ENCODE results near the gene PXDN.
"Not testable (repeated sequence)": the region's sequence is repeated elsewhere in the genome, so short reads cannot be mapped to it uniquely, and the experiment has no call there.

Gene PXDN

DNA sequence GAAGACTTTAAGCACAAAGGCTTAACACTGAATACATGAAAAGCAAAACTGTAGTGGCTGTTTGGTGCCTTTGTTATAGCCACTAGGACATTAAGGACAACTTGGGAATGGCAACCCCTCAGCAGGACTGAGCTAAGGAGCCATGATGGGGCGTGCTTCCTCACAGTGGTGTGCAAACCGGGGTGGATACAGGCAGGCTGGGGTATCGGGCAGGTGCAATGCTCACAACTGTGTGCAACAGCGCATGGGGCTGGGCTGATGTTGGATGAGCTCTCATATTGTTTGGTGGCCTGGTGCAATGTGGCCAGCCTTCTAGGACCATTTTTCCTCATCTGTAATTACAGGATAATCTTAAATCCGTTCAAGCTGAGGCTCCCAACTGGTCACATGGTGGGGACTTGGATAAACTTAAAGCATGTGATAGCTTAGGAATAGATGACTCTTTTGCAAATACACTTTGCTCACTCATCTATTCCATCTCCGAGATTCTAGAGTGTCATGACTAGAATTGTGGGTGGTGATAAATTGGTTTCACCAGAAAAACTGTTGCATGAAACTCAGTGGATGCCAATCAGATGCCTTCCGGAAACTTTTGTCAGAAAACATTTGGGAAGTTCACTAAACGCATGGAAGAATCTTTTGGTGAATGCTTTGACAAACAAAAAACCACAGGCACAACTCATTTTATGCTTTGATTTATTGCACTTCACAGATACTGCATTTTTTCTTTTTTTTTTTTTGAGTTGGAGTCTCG lies 116.5 kb downstream of the PXDN start:
- peak; percentile 66 for DNase-seq

DNA sequence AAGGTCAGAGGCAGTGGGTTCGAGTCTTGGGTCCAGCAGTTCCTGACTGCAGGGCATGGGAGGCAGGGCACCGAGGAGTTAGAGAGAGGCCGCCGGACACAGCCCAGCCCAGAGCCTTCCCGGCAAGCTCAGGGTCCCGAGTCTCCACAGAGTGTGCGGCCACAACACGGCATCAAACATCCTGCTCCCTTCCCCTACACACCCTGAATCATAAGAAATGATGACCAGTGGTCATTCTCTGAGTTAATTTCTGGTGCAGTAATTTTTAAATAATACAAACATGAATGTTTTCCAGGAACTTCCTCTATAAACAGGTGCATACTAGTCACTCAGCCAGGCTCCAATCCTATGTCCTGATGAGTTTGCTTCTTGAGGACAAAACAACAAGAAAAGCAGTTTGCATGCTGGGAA lies 118.0 kb downstream of the PXDN start:
- no peak for DNase-seq

DNA sequence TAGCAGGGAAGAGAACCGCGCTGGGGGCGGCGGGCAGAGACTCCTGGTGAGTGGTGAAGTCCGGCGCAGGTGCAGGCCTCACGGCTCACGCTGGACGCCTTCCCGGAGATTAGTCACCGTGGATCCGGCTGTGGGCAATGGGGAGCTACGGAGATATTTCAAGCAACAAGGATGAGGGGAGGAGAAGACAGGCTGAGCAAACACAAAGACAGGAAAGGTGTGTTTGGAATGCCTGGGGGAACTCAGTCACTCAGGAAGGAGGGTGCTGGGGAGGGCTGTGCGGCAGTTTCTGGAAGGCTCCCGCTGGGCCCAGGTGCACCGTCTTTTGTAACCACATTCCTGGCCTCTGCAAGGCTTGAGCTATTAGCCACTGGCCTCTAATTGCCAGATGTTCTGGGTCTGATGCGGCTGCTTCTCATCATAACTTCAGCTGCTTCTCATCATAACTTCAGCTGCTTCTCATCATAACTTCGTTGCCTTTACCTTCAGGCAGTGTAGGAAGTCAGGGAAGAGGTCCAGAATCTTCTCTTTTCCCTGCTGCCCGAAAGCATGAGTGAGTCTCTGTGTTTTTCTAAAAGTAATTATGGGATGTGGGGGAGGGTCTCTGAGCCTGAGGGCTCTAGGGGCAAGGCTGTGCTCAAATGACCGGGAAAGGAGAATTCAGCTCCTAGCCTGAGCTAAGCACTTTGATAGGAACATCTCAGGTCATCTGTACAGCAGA lies 118.9 kb downstream of the PXDN start:
- peak; percentile 85 for DNase-seq

DNA sequence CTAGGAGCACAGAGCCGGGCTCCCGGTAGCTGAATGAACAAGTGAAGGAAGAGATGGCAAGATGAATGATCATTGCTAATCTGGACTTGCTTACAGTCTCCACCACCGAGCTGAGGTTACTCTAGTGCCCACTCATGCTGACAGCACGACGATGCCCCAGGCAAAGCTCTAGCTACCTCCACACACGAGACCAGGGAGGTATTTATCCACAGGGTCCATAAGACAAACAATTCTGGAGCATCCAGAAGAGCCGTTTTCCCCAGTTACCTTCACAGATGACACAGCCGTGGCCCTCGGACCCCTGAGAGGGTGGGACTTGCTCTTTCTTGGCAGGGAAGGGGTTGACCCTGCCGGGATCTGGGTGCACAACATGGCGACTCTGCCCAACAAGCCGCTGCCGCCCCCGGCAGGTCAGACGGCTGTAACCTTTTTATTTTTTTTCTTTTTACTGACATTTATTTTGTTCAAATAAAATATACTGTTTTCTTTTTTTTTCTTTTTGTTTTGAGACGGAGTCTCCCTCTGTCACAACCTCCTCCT lies 120.3 kb downstream of the PXDN start:
- no peak for DNase-seq

DNA sequence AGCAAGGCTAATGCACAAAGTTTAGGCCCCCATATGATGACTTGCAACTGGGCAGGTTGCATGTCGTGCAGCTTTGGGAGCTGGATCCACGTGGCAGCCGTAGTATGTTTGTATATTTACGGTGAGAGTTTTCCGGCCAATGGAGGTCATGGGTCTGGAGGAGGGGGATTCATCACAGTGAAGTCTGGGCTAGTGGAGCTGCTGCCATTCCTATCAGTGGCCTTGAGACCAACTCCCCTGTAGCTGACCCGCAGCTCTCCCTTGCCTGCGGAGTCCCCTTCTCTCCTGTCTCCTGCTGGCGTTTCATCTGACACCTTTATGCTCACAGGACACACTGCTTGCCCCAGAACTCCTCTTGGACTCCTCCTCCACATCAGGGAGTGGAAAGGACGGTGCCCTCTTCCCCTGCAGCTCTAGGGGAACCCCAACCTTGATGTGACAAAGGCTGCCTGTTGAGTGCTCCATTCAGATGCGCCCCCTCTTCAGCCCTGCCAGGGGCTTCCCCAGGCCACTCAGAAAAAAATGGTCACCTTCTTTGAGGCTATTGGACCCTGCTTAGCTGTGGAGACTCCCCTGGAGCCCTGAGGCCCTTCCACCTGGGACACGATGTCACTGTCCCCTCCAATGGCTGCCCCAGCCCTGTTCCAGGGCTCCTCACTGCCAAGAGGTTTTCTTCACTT lies 121.7 kb downstream of the PXDN start:
- DNase-seq: no peak

DNA sequence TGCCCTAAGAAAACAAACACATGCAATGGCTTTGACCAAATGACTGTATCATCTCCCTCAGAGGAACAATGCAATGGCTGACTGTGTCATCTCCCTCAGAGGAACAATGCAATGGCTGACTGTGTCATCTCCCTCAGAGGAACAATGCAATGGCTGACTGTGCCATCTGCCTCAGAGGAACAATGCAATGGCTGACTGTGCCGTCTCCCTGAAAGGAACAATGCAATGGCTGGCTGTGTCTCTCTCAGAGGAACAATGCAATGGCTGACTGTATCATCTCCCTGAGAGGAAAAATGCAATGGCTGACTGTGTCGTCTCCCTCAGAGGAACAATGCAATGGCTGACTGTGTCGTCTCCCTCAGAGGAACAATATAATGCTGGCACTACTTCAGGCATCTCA lies 122.3 kb downstream of the PXDN start:
- not testable (repeated sequence) for DNase-seq

DNA sequence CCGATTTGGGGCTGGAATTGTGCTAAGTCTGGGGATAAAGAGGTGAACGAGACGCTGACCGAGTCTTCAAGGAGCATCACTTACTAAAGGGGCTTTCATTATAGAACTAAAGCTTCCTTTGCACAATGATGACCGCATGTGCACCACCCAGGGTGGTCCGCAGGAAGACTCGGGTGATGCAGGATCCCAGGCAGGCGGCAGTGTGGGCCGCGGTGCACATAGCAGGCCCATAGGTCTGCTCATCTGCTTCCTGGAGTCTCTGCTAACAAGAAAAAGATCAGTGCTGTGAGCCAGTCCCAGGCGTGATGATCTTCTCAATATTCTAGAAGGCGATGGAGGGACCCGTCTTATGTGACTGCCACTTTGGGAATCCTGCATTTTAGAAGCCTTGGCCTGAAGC lies 122.8 kb downstream of the PXDN start:
- no peak for DNase-seq

DNA sequence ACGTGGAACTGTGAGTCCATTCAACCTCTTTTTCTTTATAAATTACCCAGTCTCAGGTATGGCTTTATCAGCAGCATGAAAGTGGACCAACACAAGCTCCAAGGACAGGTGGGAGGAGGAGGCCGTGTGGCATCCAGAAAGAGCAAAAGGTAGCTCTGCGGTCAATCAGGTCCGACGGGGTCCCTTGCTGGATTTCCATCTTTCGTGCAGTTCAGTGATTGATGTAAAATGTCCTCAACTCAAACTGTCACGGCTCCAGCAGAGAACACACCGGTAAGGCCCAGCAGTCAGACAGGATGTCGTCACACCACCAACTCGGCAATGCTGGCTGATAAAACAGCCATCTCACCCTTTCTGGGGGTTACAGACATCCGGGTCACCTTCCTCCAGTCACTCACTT lies 123.3 kb downstream of the PXDN start:
- DNase-seq: no peak

DNA sequence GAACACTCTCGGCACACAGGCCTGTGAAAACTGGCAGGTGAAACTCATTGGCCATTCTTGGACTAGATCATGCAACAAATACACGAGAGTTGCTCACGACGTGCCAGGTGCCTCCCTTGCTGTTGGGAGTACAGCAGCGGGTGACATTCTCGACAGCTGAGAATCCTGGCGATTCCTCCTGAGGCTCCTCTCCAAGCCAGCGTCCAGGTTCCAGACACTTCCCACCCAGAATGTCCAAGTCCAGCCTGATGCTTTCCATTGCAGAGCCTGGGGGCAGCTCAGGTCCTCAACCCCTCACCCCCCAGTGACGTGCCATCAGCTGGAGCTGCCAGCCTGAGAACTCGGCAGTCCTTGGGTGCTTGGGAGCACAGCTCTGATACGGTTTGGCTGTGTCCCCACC lies 124.2 kb downstream of the PXDN start:
- DNase-seq: no peak

DNA sequence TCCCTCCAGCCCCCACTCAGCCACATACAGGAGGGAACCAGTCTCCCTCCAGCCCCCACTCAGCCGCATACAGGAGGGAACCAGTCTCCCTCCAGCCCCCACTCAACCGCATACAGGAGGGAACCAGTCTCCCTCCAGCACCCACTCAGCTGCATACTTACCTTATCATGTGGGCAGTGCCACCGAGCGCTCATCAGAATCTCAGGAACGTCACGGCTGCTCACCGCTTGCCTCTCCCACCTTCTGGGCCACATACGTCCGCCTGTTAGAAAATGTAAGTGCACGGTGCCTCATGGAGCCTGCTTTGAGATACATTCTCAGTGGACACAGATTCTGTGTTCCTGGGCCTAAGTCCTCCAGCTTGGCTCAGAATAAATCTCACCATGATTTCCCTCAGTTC lies 124.8 kb downstream of the PXDN start:
- no peak for DNase-seq

DNA sequence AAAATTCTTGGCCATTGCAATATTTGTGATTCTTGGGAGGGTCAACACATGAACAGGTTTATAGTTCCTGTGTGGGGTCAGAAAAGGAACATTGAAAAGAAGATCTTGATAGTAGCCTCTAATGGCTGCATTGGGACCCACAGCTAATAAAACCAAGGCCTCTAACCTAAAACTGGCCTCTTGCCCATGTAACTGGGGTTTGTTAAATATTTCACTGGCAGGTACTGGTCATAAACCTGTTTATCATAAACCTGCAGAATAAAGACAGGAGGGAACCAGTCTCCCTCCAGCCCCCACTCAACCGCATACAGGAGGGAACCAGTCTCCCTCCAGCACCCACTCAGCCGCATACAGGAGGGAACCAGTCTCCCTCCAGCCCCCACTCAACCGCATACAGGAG lies 125.3 kb downstream of the PXDN start:
- DNase-seq: no peak

DNA sequence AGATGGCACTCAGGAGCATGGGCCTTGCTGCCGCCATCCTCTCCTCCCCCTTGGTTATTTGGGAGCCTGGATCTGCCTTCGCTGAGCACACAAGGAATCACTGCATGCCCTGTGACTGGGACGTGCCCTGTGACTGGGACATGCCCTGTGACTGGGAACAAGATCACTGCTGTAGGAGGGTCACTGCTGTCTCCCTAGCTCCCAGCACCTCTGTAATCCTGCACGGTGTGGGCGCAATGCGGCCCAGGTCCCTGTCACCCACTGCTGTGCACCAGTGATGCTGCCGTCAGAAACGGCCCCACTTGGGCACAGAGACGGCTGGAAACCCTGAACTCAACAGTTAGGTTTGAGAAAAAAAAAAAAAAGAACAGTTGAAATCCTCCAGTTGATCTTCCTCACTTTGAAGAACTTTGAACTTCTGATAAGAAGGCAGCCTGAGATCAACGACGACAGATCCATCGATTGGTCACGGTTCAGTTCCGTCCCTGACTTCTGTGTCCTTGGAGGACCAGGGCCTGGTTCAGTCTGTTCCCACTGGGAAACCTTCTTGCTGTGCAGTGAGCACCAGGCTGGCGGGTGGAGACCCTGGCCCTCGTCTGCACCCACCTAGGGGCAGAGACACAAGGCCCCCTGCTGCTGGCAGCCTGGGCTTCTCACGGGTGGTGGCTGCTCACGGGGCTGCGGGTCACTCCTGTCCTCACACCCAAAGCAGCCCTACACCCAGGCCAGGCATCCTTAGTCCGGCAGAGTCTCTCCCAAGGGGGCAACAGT lies 125.9 kb downstream of the PXDN start:
- no peak for DNase-seq

DNA sequence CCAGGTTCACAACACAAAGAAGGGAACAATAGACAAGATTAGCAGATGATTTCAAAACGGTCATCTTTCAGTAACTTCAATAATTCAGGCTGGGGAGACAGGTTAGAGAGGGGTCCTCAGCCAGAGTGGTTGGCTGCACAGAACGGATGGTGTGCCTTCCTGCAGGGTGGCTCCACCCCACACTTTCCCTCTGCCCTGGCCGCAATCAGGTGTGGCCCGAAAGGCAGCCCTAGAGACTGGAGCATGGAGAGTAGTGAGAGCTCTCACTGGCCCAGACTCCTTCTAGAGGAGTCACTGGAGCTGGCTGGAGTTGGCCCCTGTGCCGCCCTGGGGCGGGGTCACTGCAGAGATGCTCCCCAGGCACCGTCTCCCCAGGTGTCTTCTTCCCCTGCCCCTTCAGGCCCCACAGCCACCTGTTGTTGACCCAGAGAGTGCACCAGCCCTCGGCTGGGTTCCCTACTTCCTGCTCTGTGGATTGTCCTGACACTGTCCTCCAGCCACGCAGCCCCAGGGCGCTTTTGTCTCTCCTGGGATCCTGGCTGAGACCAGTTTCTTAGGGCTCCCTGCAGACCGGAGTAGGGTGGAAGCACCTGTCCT lies 126.8 kb downstream of the PXDN start:
- DNase-seq: no peak

DNA sequence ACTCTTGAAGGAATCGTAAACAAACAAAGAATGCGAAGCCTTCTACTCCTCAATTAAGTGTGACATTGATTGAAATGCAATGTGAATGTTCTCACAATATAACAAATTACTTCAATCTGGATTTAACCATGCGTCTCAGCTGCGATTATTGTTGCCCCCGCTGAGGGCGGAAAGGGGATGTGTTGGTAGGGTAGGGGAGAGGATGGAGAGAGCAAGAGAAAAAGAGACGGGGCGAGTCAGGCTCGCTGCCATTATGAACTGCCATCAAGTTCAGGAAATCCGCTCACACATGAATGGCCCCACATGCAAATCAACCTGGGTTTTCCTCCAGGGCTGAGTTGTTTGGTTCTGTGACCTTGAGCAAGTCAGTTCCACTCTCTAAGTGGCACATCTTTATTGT lies 129.8 kb downstream of the PXDN start:
- DNase-seq: no peak

DNA sequence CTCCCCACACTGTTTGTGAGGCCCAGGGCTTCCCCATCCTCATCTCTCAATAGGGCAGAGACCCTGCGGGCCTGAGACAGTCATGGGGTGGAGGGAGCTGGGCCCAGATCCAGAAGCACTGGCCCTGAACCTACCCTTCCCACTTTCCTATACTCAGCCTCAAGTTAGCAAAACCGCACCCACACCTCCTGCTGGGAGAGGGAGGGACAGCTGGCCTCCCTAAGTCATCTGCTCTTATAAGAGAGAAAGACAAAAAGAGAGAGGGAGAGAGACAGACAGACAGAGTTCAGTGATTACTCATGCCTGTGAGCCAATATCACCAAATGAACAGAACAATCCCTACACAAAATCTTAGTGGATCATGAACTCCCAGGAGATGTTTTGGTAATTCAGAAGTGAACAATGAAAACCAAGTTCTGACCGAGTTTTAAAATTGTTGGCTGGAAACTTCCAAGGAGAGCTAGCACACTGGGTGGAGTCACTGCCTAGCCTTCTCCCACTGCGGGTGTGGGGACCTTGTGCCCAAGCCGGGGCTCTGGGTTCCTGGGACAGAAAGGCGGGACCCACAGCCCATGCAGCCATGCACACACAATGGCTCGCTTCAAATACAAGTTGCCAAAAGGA lies 130.5 kb downstream of the PXDN start:
- DNase-seq: peak; percentile 32

DNA sequence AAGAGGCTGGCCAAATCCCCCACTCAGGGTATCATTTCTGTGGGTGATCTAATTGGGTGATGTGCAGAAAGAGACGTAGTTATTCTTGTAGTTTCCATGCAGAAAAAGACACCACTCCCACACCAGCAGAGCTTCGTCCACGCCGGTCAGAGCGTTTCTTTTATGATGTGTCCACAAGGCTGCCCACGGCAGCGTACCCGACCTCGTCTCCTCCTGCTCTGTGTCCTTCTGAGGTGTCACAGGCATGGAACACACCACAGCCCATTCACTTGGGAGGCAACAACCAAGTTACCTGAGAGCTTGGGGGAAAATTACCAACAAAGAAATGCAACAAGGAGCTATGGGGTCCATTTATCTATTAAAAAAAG lies 131.3 kb downstream of the PXDN start:
- no peak for DNase-seq

DNA sequence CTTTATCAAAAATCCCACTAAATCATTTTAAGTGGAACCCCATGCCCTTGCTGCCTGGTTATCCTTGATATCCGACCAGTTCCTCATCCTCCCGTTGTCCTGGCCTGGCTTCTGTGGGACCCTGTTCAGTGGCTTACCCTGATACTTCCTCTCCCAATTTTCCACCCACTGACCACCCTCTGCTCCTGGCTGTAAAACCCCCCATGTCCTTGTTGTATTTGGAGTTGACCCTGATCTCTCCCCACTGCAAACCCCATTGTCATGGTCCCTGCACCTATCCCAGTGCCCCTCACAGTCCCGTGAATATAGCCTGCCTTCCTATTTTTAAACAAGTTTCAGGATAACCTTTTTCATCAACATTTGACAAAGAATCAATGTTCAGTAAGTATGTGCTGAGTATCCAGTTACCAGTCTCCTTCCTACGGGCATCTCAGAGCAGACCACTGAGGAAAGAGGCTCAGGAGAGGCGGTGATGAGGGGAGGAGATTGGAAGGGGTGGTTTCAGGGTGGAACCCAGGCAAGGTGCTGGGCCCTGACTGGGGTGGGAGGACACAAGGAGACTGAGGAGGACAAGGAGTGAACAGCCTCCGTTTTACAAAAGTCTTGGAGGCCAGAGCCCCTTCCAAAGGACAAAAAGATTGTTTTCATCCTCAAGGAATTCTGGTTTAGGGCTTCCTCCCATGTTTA lies 131.8 kb downstream of the PXDN start:
- DNase-seq: no peak

DNA sequence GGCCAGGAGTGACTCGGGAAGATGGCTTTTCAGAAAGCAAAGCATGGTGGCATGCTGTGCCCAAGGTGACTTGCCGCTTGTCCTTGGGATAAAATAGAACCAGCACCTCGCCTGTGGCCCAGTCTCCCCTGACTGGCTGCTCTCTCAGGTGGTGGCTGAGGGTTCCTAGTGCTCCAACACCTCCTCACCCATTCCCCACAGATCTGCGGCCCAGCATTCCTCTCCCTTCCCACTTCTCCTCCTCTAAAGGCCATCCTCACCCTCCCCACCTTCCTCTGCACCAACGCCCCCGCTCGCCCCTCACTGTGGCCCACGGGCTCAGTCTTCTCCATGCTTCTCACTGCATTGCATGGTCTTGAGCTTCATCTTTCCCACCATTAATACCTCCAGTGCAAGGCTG lies 132.4 kb downstream of the PXDN start:
- no peak for DNase-seq

DNA sequence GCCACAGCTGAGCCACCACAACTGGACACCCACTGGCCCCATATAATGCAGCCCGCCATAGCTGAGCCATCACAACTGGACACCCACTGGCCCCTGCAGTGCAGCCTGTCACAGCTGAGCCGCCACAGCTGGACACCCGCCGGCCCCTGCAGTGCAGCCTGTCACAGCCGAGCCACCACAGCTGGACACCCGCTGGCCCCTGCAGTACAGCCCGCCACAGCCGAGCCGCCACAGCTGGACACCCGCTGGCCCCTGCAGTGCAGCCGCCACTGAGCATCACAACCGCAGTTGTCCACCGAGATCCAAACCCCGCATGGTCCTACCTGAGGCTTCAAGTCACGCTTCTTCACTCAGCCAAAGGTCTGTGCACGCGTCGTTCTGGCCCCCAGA lies 134.2 kb downstream of the PXDN start:
- no peak for DNase-seq

DNA sequence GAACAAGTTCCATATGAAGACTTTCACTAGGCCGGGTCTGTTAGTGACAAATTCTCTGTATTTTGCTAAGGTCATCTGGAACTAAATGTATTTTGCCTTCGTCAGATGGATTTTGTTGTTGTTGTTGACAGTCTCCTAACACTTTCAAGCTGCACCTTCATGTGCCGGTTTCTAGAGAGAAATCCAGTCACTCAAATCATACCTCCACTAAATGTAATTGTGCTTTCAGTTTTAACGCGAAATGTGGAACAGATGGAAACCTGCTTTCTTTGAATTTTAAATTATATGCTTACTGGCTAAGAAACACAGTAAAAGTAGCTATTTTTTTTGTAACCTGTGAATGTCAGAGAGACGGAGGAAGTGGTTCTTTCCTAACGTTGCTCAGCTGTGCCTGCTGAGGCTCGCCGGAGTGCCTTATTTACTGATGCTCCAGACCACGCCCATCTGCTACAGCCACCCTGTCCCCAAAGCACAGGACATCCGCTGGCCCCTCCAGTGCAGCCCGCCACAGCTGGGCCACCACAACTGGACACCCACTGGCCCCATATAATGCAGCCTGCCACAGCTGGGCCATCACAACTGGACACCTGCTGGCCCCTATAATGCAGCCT lies 134.7 kb downstream of the PXDN start:
- no peak for DNase-seq

DNA sequence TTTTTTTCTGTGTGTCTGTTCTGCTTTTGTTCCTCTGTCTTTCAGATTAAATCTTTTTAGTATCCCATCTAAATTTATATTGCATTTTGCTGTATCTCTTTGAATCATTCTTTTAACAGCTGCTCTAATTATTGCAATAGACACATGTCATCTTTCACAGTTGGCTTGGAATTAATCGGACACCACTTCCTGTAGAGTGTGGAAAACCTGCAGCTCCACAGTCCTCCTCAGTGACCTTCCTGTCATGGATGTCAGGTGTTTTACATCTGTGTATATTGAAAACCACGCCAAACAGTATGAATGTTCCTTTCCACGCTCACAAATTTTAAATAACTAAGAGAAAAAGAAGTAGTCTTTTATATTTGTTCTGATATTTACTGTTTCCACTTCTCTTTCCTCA lies 135.3 kb downstream of the PXDN start:
- DNase-seq: no peak
